K562 (cell line): ENCODE data around the gene GPM6B. TPM values are rescaled to one million over a fixed set of nuclear protein-coding genes. Genes with fewer than 3 reads are reported as not detected.

Source experiments
- ATAC-seq: fragments of 200-7000 bp; cut with Tn5 transposase; 3 replicates; pipeline ENCODE4 v1.9.1; 2020; ENCODE audit warnings: moderate library complexity
- BruUV-seq: library from RNA; stranded (reverse); fragments of 400-500 nt; replicated peaks from 2 replicates; lab custom pipeline; 2021; lab: Mats Ljungman, UMichigan
- CTCF ChIA-PET: fragments of 300-600 bp; formaldehyde crosslinking; extraction: SDS; loops from one replicate; lab custom pipeline; 2021; ENCODE audit warnings: low intra/inter-chr PET ratio; lab: Yijun Ruan, JAX
- POLR2A ChIA-PET: fragments of 300-600, 350-650 bp; sonication (Branson Sonifier 250); formaldehyde crosslinking; extraction: SDS; loops from one replicate; lab custom pipeline; 2021; ENCODE audit warnings: antibody characterized with exemption, inconsistent platforms; lab: Yijun Ruan, JAX
- DNase-seq, 4 experiments: peaks; one replicate each; pipeline versions ENCODE4 v3.0.0 to v3.0.0-alpha.2; 2011 to 2018; ENCODE audit warnings: low spot score in 3 of 4, mixed read lengths in 3 of 4; ENCODE audit errors: extremely low read depth in 1 of 4
- FAIRE-seq: peaks from 2 replicates; lab custom pipeline; 2011; peaks lifted over from hg19 to GRCh38; lab: Jason Lieb, UNC
- H2AFZ ChIP-seq: 2 replicates; pipeline ENCODE4 v1.6.0; 2011; ENCODE audit warnings: low read depth, low read length, control low read depth, inconsistent platforms
- H3K27ac ChIP-seq: fragments of 200-600 bp; 3 replicates; pipeline ENCODE4 v1.8.0; 2011; ENCODE audit warnings: low read depth, mild to moderate bottlenecking, control low read depth, inconsistent platforms, low read length, moderate library complexity, mixed read lengths; ENCODE audit errors: extremely low read depth
- H3K27me3 ChIP-seq, 2 experiments: fragments of 300-600 bp in 1 of 2; 2 replicates in 1 of 2; 3 replicates in 1 of 2; pipeline versions ENCODE4 v1.6.0 to v1.8.0; 2011; ENCODE audit warnings: inconsistent platforms in 2 of 2, low read length in 2 of 2, mild to moderate bottlenecking in 1 of 2, mixed read lengths in 1 of 2, moderate library complexity in 1 of 2; ENCODE audit not compliant: control insufficient read depth in 2 of 2, insufficient read depth in 2 of 2
- H3K36me3 ChIP-seq: fragments of 300-600 bp; 3 replicates; pipeline ENCODE4 v1.8.0; 2011; ENCODE audit warnings: mild to moderate bottlenecking, low read length, inconsistent platforms; ENCODE audit not compliant: control insufficient read depth, insufficient read depth
- H3K4me1 ChIP-seq, 2 experiments: fragments of 200-600 bp in 1 of 2; replicated peaks in 1 of 2; 2 replicates in 1 of 2; 3 replicates in 1 of 2; pipeline versions ENCODE4 v1.5.1 to v1.8.0; 2011; ENCODE audit warnings: inconsistent platforms in 2 of 2, low read length in 2 of 2, mild to moderate bottlenecking in 1 of 2, mixed read lengths in 1 of 2, moderate library complexity in 1 of 2; ENCODE audit not compliant: control insufficient read depth in 2 of 2, insufficient read depth in 2 of 2
- H3K4me2 ChIP-seq: 2 replicates; pipeline ENCODE4 v1.6.1; 2011; ENCODE audit warnings: low read length, control low read depth, inconsistent platforms, mixed read lengths; ENCODE audit not compliant: insufficient read depth
- H3K4me3 ChIP-seq: fragments of 200-600 bp; sonication (generic), shearing (Covaris generic); 2 replicates; pipeline ENCODE4 v1.5.1; 2016; ENCODE audit warnings: control low read depth, inconsistent platforms
- H3K79me2 ChIP-seq: fragments of 200-600 bp; 3 replicates; pipeline ENCODE4 v1.8.0; 2011; ENCODE audit warnings: low read length, inconsistent platforms; ENCODE audit not compliant: control insufficient read depth, insufficient read depth
- H3K9ac ChIP-seq, 2 experiments: 2 replicates each; pipeline versions ENCODE4 v1.6.0 to v1.6.1; 2011; ENCODE audit warnings: low read depth in 2 of 2, low read length in 2 of 2, control low read depth in 1 of 2, inconsistent platforms in 1 of 2, mild to moderate bottlenecking in 1 of 2, mixed read lengths in 1 of 2; ENCODE audit not compliant: insufficient read depth in 1 of 2
- H3K9me1 ChIP-seq: one replicate; pipeline ENCODE4 v1.6.0; 2011; ENCODE audit warnings: inconsistent platforms, mild to moderate bottlenecking, low read length, moderate library complexity; ENCODE audit not compliant: control insufficient read depth, insufficient read depth
- H3K9me3 ChIP-seq: replicated peaks from 2 replicates; pipeline ENCODE4 v1.5.1; 2011; ENCODE audit warnings: low read depth, low read length, inconsistent platforms; ENCODE audit not compliant: control insufficient read depth, insufficient read depth
- H4K20me1 ChIP-seq: replicated peaks from 2 replicates; pipeline ENCODE4 v1.6.1; 2011; ENCODE audit warnings: low read length, inconsistent platforms, mixed read lengths; ENCODE audit not compliant: control insufficient read depth, insufficient read depth
- ARID2 ChIP-seq: fragments of 450-650 bp; IDR thresholded peaks from 2 replicates; pipeline ENCODE4 v1.6.1; 2017; ENCODE audit warnings: antibody characterized with exemption, mild to moderate bottlenecking
- DACH1 ChIP-seq: fragments of 450-650 bp; IDR thresholded peaks from 2 replicates; pipeline ENCODE4 v1.6.1; 2018; ENCODE audit not compliant: partially characterized antibody
- E2F1 ChIP-seq: sonication (generic); formaldehyde crosslinking; IDR thresholded peaks from 2 replicates; pipeline ENCODE4 v1.8.1; 2023; ENCODE audit warnings: mild to moderate bottlenecking, missing genetic modification reagents, moderate library complexity
- POLR2A ChIP-seq: fragments of 450-650 bp; conservative IDR thresholded peaks from 2 replicates; pipeline ENCODE4 v1.6.1; 2016
- PTTG1 ChIP-seq: fragments of 450-650 bp; IDR thresholded peaks from 2 replicates; pipeline ENCODE4 v1.6.1; 2016; ENCODE audit warnings: low read depth, mild to moderate bottlenecking, missing genetic modification characterization, missing compliant biosample characterization
- WGBS: fragments of 100-300 bp; shearing (Covaris generic); methylation state at CpG from one replicate; pipeline ENCODE4 v1.1.6; 2016; ENCODE audit warnings: low coverage, mixed read lengths; ENCODE audit not compliant: insufficient coverage; ENCODE audit errors: missing lambda C conversion rate; 5-methylcytosine and 5-hydroxymethylcytosine counted together
- in situ Hi-C: fragments of 300-500 bp; cut with MboI; formaldehyde crosslinking; loops from 4 replicates; pipeline ENCODE4 v1.15.0; 2018; ENCODE audit warnings: inconsistent platforms, mixed read lengths
- intact Hi-C: fragments of 100-400 bp; cut with micrococcal nuclease; formaldehyde crosslinking; loops from 2 replicates; pipeline ENCODE4 v1.14.2; 2022
- polyA plus RNA-seq, 8 experiments: library from polyadenylated mRNA; depleted of rRNA in 4 of 8; stranded (reverse) in 5 of 8; unstranded in 3 of 8; fragments of >200 nt; fragmentation: Nextera tagmentation in 2 of 8; fragmentation: Illumina TruSeq in 1 of 8; extraction: Ambion mirVana in 2 of 8; extraction: Trizol in 1 of 8; gene quantifications; 2 replicates each; pipeline versions ENCODE4 v1.2.1 to v1.2.3, GENCODE V29; 2011 to 2014; ENCODE audit warnings: inconsistent platforms in 1 of 8, missing spikeins in 1 of 8
- total RNA-seq, 7 experiments: library from RNA; depleted of rRNA in 6 of 7; stranded (reverse); fragments of >200 nt in 6 of 7; fragmentation: Illumina TruSeq in 2 of 7; extraction: Trizol in 2 of 7; gene quantifications; 2 replicates each; pipeline versions ENCODE4 v1.2.1 to v1.2.3, GENCODE V29; 2011 to 2021; ENCODE audit warnings: low replicate concordance in 1 of 7
- TF ChIP-seq, protein P1 (sequence below), 2 experiments: fragments of 450-650 bp in 1 of 2; sonication (generic) in 1 of 2; formaldehyde crosslinking in 1 of 2; IDR thresholded peaks in 1 of 2; conservative IDR thresholded peaks in 1 of 2; 2 replicates each; pipeline versions ENCODE4 v1.6.1 to v1.8.1; 2016 to 2023; ENCODE audit warnings: mild to moderate bottlenecking in 2 of 2, moderate library complexity in 2 of 2, inconsistent platforms in 1 of 2, missing genetic modification reagents in 1 of 2
- TF ChIP-seq, protein P2 (sequence below): fragments of 250-450 bp; sonication (Bioruptor Pico); IDR thresholded peaks from 2 replicates; pipeline ENCODE4 v1.4.0; 2020; ENCODE audit warnings: borderline replicate concordance
- TF ChIP-seq, protein P3 (sequence below): fragments of 450-650 bp; formaldehyde crosslinking; IDR thresholded peaks from 2 replicates; pipeline ENCODE4 v1.4.0; 2020; ENCODE audit warnings: mild to moderate bottlenecking, moderate library complexity

GPM6B gene
- total and polyA plus RNA-seq, 9 of the 15 experiments (the other 6 are each of a cell fraction or from before 2014, with no cell fraction given): 0.14 to 0.32 TPM; not detected in 7

DNA sequence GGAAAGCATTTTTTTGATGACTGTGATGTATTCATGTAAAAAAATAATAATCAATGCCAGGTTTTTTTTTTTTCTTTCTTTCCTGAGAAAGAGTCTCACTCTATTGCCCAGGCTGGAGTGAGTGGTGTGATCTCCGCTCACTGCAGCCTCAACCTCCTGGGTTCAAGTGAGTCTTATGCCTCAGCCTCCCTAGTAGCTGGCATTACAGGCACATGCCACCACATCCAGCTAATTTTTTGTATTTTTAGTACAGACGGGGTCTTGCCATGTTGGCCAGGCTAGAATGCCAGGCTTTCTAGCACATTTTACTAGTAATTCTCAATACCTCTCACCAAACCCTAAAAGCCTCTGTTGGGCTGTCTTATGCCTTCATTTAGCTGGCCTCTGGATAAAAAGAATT, 25.7 kb downstream of the GPM6B start:
- no TSS peak for BruUV-seq
- Histone ChIP-seq H3K9ac (no peak overlapping the region), H4K20me1 (no peaks in the 10 kb centered on the region), H3K27ac (no peak overlapping the region), H3K4me2 (no peak overlapping the region), H2AFZ (no peak overlapping the region), H3K9me3 (no peaks in the 10 kb centered on the region), H3K4me1 (no peaks in the 10 kb centered on the region), H3K36me3 (no peaks in the 10 kb centered on the region), H3K4me3 (no peak overlapping the region), H3K79me2 (no peaks in the 10 kb centered on the region), H3K9me1 (no peaks in the 10 kb centered on the region), H3K27me3 (peaks cover 0 to 4% of the 10 kb centered on the region in 2 experiments; a peak in 3 of 5 replicates)
- intact Hi-C loops (no loop called here), in situ Hi-C loops (no loop called here)
- TF ChIP-seq POLR2A (no peak), E2F1 (CRISPR knock-in tag) (no peak), ARID2 (no peak), PTTG1 (tag) (no peak), DACH1 (no peak)
- TF ChIP-seq, protein P1, sequence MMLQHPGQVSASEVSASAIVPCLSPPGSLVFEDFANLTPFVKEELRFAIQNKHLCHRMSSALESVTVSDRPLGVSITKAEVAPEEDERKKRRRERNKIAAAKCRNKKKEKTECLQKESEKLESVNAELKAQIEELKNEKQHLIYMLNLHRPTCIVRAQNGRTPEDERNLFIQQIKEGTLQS (IDR thresholded peaks at IDR 0.05): no peak
- TF ChIP-seq, protein P1 (CRISPR knock-in tag; conservative IDR thresholded peaks at IDR 0.05): no peak
- TF ChIP-seq, protein P2, sequence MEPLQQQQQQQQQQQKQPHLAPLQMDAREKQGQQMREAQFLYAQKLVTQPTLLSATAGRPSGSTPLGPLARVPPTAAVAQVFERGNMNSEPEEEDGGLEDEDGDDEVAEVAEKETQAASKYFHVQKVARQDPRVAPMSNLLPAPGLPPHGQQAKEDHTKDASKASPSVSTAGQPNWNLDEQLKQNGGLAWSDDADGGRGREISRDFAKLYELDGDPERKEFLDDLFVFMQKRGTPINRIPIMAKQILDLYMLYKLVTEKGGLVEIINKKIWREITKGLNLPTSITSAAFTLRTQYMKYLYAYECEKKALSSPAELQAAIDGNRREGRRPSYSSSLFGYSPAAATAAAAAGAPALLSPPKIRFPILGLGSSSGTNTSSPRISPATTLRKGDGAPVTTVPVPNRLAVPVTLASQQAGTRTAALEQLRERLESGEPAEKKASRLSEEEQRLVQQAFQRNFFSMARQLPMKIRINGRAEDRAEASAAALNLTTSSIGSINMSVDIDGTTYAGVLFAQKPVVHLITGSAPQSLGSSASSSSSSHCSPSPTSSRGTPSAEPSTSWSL (CRISPR knock-in tag): no peak
- TF ChIP-seq, protein P3, sequence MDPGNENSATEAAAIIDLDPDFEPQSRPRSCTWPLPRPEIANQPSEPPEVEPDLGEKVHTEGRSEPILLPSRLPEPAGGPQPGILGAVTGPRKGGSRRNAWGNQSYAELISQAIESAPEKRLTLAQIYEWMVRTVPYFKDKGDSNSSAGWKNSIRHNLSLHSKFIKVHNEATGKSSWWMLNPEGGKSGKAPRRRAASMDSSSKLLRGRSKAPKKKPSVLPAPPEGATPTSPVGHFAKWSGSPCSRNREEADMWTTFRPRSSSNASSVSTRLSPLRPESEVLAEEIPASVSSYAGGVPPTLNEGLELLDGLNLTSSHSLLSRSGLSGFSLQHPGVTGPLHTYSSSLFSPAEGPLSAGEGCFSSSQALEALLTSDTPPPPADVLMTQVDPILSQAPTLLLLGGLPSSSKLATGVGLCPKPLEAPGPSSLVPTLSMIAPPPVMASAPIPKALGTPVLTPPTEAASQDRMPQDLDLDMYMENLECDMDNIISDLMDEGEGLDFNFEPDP (CRISPR knock-in tag): no peak
- CTCF ChIA-PET: no interaction called here
- ATAC-seq: no peak
- 0% methylated on average over 2 of the region's 2 CpGs for WGBS
- FAIRE-seq: no peak
- DNase-seq: no peak
- POLR2A ChIA-PET: no interaction called here
